ENCODE measurements around the gene LOC128125822.

GRCh38 chr6:63546697-63547096 lies 25.6 kb upstream of the LOC128125822 start:
- TF ChIP-seq, protein P1, sequence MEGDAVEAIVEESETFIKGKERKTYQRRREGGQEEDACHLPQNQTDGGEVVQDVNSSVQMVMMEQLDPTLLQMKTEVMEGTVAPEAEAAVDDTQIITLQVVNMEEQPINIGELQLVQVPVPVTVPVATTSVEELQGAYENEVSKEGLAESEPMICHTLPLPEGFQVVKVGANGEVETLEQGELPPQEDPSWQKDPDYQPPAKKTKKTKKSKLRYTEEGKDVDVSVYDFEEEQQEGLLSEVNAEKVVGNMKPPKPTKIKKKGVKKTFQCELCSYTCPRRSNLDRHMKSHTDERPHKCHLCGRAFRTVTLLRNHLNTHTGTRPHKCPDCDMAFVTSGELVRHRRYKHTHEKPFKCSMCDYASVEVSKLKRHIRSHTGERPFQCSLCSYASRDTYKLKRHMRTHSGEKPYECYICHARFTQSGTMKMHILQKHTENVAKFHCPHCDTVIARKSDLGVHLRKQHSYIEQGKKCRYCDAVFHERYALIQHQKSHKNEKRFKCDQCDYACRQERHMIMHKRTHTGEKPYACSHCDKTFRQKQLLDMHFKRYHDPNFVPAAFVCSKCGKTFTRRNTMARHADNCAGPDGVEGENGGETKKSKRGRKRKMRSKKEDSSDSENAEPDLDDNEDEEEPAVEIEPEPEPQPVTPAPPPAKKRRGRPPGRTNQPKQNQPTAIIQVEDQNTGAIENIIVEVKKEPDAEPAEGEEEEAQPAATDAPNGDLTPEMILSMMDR (conservative IDR thresholded peaks at IDR 0.05), result no peak
- TF ChIP-seq EZH2 (IDR thresholded peaks at IDR 0.05; ENCODE audit: low read depth), result no peak
